Stimulated activated CD8-positive, alpha-beta memory T cell treated with anti-CD3 and anti-CD28 coated beads, Interleukin-15, amount 100 ng/mL, for 4 hours (primary cell): ENCODE measurements around the gene MACROD2.

ENCODE experiments used
- DNase-seq, 2 donors: peaks; one replicate each; pipeline ENCODE4 v3.0.0-alpha.2; 2020; ENCODE audit warnings: low read depth in 2 of 2

Gene MACROD2

GRCh38 chr20:14758356-14758755, 763.0 kb downstream of the MACROD2 start:
- no peak for DNase-seq

- DNase-seq = no peak
Measured at GRCh38 chr20:14759979-14760378, 764.7 kb downstream of the MACROD2 start.

DNA sequence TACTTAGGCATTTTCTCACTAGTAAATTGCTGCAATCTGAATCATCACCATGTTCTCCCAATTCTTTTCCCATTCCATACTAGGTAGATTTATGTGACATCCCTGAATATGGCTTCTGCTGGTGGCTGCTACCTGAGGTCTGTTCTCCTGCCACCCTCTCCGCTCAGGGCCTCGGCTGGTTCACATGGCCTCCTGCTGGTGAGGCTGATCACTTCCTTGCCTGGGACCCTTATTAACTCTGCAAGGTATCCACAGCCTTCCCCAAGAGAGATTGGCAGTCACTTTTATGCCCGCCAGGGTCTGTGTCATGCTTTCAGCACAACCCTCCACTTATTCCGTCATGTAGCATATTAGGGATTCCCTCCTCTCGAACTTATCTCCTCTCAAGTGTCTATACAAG, 766.6 kb downstream of the MACROD2 start:
- DNase-seq = no peak

GRCh38 chr20:14764511-14765369, 769.4 kb downstream of the MACROD2 start:
- DNase-seq = no peak

DNA sequence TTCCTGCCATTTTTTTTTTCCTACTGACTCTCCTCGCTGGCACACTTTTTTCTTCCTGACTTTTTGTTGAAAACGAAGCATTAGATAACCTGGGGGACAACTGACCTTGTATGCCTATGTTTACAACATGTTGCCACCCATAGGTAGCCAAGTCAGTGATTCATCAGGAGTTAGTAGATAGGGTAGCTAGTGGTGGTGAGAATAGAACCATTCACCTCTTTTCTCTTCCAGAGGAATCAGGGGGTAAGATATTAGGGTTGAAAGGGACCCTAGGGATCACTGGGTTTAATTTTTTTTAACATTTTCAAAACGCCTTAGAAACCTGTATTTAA, 770.0 kb downstream of the MACROD2 start:
- DNase-seq = no peak

GRCh38 chr20:14773486-14773885, 778.2 kb downstream of the MACROD2 start:
- DNase-seq = no peak

GRCh38 chr20:14775778-14776177, 780.5 kb downstream of the MACROD2 start:
- no peak for DNase-seq

- DNase-seq = no peak
Measured at GRCh38 chr20:14777591-14777990, 782.3 kb downstream of the MACROD2 start.

- no peak for DNase-seq
Measured at GRCh38 chr20:14778096-14778495, 782.8 kb downstream of the MACROD2 start.

- DNase-seq = no peak
Measured at GRCh38 chr20:14778875-14779274, 783.6 kb downstream of the MACROD2 start.

- DNase-seq = no peak
Measured at GRCh38 chr20:14780508-14780907, 785.2 kb downstream of the MACROD2 start.

DNA sequence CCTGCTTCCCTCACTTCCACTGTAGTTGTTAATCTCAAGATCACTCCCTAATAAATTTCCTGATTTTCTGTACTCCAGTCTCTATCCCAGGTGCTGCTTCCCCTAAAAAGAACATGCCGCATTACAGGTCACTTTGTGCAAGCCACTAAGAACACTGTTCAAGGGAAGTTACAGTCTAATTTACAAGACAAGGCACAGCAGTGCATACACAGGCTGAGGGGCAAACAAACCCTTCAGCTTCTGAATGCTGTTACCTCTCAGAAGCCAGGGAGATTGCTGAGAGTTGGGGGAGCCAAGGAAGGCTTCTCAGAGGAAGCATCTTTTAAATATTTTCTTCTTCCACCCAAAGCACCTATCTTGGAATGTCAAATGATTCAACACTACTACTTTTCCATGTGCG, 787.4 kb downstream of the MACROD2 start:
- DNase-seq = no peak

- DNase-seq = no peak
Measured at GRCh38 chr20:14783766-14784165, 788.5 kb downstream of the MACROD2 start.

- DNase-seq = no peak
Measured at GRCh38 chr20:14785065-14785743, 789.9 kb downstream of the MACROD2 start.

DNA sequence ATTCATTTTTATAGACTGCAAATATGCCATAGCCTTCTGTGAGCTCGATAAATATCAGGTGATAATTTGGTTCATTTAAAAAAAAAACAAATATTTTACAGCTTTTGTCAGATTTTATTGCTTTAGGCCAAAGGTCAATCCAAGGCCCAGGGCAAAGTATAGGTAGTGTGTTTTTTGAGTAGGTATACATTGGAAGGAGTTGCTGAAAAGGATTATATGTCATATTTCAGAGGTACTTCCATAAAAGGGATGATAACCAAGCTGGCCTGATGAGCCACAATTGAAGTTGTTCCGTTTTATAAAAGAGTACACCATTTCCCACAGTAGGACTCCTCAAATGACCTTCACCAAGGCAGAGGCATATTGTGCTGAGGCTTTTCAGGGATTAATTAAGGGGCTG, 794.9 kb downstream of the MACROD2 start:
- no peak for DNase-seq

DNA sequence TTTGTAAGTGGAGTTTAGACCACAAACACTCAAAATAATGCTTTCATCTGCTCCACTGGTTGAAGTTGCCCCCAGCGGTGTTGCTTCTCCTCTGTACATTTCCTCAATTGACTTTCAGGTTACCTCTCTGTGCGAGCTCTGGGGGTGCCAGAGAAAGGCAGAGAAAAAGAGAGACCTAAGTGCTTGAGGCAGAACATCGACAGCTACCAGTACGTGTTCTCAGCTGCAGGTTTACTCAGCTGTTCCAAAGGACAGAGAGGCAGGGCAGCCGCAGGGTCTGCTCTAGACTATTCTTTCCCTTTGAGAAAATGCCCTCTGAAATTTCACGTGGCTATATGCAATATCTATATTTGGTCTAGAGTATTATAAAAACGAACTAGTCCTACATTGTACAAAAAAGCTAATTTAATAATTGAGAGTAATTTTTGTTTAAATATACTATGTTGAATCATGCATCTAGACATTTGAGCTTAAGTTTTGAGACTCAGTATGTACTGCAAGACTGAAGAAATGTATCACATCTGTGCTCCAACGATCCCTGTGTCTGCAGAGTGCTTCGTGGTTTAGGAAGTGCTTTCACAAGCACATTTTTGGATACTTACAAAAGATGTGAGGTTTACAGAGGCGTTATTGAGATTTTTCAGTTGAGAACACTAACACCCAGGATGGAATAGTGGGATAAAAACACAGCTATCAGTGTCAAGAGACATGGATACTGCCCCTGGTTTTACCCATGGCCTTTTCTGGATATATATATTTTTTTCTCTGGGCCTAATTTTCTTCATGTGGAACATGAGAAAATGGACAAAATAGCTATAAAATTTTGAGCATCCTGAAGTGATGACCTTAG, 795.7 kb downstream of the MACROD2 start:
- no peak for DNase-seq

DNA sequence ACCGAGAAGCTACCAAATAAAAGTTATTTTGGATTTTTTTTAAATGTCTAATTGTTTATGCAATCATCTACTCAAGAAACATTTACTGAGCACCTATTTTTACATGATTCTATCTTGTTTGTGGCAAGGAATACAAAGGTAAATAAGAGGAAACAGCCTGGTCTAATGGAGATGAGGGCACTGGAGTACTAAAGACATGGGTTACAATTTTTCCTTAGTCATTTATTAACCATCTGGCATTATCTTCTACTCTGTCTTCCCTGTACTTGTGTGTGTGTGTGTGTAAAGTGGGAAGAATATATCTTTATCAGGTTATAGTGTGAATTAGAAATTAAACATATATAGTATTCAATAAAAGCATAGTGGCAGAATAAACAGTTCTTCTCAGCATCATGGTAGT, 797.6 kb downstream of the MACROD2 start:
- no peak for DNase-seq

DNA sequence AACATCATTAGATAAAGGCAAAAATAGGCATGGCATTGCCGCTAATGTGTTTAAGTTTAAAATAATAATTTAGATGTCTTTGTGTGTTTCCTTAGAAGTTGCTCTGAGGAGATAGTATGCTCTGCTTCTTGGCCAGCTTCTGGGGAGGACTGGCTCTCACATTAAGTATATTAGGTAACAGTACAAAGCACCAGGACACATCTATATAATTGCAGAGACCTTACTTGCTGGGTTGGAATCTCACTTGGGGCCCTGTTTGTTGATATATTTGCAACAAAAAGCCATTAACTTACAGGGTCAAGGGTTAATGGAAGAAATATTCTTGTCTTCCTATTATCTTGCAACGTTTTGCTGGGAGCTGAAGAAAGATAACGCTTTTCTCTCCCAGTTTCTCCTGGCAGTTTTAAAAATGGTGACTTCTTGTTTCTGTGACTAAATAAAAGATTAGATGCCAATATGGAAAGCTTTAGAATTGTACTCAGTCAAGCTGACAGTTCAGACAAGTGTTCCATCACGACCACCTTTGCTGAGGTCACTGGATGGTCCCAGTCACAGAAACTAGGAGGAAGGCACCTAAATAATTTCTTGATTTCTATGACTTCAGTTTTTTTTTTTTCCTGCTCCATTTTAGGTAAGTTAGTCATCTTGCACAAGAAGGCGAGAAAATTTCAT, 804.4 kb downstream of the MACROD2 start:
- DNase-seq = no peak

DNA sequence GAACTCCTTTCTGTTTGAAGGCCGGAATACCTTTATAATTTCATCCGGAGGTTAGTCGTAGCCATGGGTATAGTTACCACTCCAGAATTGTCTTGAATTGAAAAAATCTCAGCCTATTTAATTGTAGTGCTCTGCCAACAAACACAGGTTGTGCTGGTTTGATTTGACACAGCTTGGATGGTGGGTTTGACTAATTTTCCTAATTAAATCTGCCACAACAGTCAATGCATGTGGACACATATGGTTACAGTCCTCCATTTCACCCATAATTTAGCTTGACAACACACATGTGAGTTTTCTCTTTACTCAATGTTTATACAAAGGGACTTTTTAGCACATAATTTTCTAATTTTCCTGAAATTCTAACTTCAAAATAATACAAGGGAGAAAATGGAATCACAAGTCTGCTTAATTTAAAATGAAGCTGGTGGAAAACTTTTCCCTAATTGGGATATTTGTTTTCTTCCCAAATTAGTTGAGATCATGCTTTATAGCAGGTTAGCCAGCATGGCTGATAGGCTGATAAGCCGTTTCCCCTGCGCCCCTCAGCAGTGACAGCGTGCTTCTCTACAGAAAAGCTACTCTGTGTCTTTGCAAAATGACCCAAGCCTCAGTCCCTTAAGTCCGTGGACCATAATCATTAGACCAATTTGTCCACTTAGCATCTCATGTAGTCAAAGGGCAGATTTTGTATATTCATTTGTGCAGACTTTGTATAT, 805.5 kb downstream of the MACROD2 start:
- no peak for DNase-seq

DNA sequence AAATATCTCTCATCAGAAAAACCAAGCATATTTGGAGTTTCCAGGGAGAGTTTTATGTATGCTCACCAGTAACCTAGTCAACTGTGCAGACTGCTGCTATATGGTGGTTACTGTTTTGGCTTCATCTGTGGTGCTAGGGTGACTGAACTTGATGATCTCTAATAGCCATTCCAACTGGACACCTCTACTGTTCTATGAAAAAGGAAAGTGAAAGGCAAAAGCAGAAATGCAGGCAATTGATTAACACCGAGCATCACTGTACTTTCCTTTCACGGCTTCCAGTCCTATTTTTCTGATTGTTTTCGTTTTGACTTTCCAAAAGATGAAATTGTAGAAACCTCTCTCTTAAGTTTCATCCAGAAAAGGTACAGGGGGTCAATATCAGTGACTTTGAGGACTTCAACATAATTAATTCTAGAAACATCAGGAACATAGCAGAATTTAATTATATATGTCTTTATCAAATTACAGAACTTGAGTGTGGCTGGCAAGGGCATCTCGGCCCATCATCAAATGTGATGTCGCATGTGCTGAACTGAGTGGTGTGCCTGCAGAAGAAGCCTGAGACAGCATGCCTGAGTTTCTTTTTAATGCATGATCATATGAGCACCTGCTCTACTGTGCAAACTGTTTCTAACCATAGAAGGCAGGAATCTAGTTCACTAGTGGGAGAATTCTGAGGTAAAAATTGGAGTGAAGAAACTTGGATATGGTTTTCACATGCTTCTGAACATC, 806.4 kb downstream of the MACROD2 start:
- DNase-seq = no peak

DNA sequence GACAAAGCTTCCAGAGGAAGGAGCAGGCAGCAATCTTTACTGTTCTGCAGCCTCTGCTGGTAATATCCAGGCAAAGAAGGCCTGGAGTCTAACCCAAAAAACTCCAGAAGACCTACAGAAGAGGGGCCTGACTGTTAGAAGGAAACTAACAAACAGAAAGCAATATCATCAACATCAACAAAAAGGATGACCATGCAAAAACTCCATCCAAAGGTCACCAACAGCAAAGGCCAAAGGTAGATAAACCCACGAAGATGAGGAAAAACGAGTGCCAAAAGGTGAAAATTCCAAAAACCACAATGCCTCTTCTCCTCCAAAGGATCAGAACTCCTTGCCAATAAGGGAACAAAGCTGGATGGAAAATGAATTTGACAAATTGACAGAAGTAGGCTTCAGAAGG, 811.9 kb downstream of the MACROD2 start:
- no peak for DNase-seq
